ENCODE data around the gene DAAM2. TPM values are rescaled to one million over a fixed set of nuclear protein-coding genes. Genes with fewer than 3 reads are reported as not detected.

The DAAM2 gene
- total and polyA plus RNA-seq, 4 donors, result 1.9 to 17.0 (median 4.4) TPM

GRCh38 chr6:39876111-39876510 lies 83.9 kb downstream of the DAAM2 start (continued):
- no peak for TF ChIP-seq REST (IDR thresholded peaks at IDR 0.05)
- no peak for TF ChIP-seq GABPA (IDR thresholded peaks at IDR 0.05 in 1 of 2, conservative IDR thresholded peaks at IDR 0.05 in 1 of 2)
- TF ChIP-seq HNF4A (conservative IDR thresholded peaks at IDR 0.05), result no peak
- no peak for TF ChIP-seq ATF3 (IDR thresholded peaks at IDR 0.05)
- no peak for TF ChIP-seq MAX (IDR thresholded peaks at IDR 0.05)
- no peak for TF ChIP-seq JUND (IDR thresholded peaks at IDR 0.05)
- TF ChIP-seq EGR1 (IDR thresholded peaks at IDR 0.05; ENCODE audit: low read depth in 2 of 2), result no peak
- no peak for TF ChIP-seq FOXA1 (IDR thresholded peaks at IDR 0.05)
- TF ChIP-seq FOXA2 (IDR thresholded peaks at IDR 0.05), result no peak
- no peak for TF ChIP-seq HNF4G (IDR thresholded peaks at IDR 0.05)
- no peak for TF ChIP-seq YY1 (IDR thresholded peaks at IDR 0.05)

GRCh38 chr6:39876826-39877225 lies 84.7 kb downstream of the DAAM2 start:
- peak overlapping the region in 1 of 2 donors; percentile 6 for H3K27ac ChIP-seq (ENCODE audit: low read depth in 1 of 2, low read length in 2 of 2)
- H3K4me1 ChIP-seq (ENCODE audit: control insufficient read depth in 4 of 4, insufficient read depth in 4 of 4, low read length in 3 of 4), result peaks cover 0 to 5% (median 1%) of the 10 kb centered on the region in 4 donors
- peaks cover 0 to 12% (median 4%) of the 10 kb centered on the region in 4 donors for H3K36me3 ChIP-seq (ENCODE audit: control insufficient read depth in 4 of 4, insufficient read depth in 3 of 4, low read depth in 1 of 4, low read length in 3 of 4)
- TF ChIP-seq FOXA1 (IDR thresholded peaks at IDR 0.05) (no peak), RAD21 (IDR thresholded peaks at IDR 0.05) (no peak), JUND (IDR thresholded peaks at IDR 0.05) (no peak), REST (IDR thresholded peaks at IDR 0.05) (no peak), MAX (IDR thresholded peaks at IDR 0.05) (no peak), NR2F2 (IDR thresholded peaks at IDR 0.05) (peak; percentile 58)
- 77% methylated on average over 3 of the region's 3 CpGs for WGBS
- no peak overlapping the region for H3K9ac ChIP-seq (ENCODE audit: low read depth in 1 of 2, low read length in 2 of 2)
- no peak for DNase-seq (ENCODE audit: low spot score)
- H3K9me3 ChIP-seq (ENCODE audit: control insufficient read depth in 4 of 4, low read length in 3 of 4), result no peaks in the 10 kb centered on the region
- no peak overlapping the region for H3K4me3 ChIP-seq (ENCODE audit: low read depth in 1 of 3, low read length in 3 of 3)
- no peaks in the 10 kb centered on the region for H3K27me3 ChIP-seq (ENCODE audit: control insufficient read depth in 4 of 4, insufficient read depth in 4 of 4, low read length in 3 of 4)

GRCh38 chr6:39879535-39879934 lies 87.4 kb downstream of the DAAM2 start:
- TF ChIP-seq JUND (IDR thresholded peaks at IDR 0.05) (no peak), RXRA (IDR thresholded peaks at IDR 0.05) (peak in 1 of 2 donors; percentile 48), FOXA2 (IDR thresholded peaks at IDR 0.05) (peak; percentile 14), HNF4A (conservative IDR thresholded peaks at IDR 0.05) (peak; percentile 63), YY1 (IDR thresholded peaks at IDR 0.05) (no peak)
- no peak overlapping the region for H3K9ac ChIP-seq (ENCODE audit: low read depth in 1 of 2, low read length in 2 of 2)
- H3K4me3 ChIP-seq (ENCODE audit: low read depth in 1 of 3, low read length in 3 of 3), result no peak overlapping the region
- WGBS, result 58% methylated on average over 3 of the region's 3 CpGs
- no peaks in the 10 kb centered on the region for H3K9me3 ChIP-seq (ENCODE audit: control insufficient read depth in 4 of 4, low read length in 3 of 4)
- no peak for DNase-seq (ENCODE audit: low spot score)
- peaks cover 0 to 7% (median 2%) of the 10 kb centered on the region in 4 donors for H3K36me3 ChIP-seq (ENCODE audit: control insufficient read depth in 4 of 4, insufficient read depth in 3 of 4, low read depth in 1 of 4, low read length in 3 of 4)
- no peak overlapping the region for H3K27ac ChIP-seq (ENCODE audit: low read depth in 1 of 2, low read length in 2 of 2)
- H3K4me1 ChIP-seq (ENCODE audit: control insufficient read depth in 4 of 4, insufficient read depth in 4 of 4, low read length in 3 of 4), result peaks cover 0 to 5% (median 1%) of the 10 kb centered on the region in 4 donors
- no peaks in the 10 kb centered on the region for H3K27me3 ChIP-seq (ENCODE audit: control insufficient read depth in 4 of 4, insufficient read depth in 4 of 4, low read length in 3 of 4)

Measured in liver (tissue), 9 donors.